ENCODE measurements around the gene PSMD2. TPM values are rescaled to one million over a fixed set of nuclear protein-coding genes. Genes with fewer than 3 reads are reported as not detected.
"Not testable (repeated sequence)": the region's sequence is repeated elsewhere in the genome, so short reads cannot be mapped to it uniquely, and the experiment has no call there.

PSMD2 gene
- total RNA-seq, 1 experiment from 2014 or later = 302 TPM

GRCh38 chr3:184262764-184263179, 36.3 kb upstream of the PSMD2 start:
- DNase-seq = no peak

GRCh38 chr3:184267249-184267648, 31.8 kb upstream of the PSMD2 start:
- H3K27me3 ChIP-seq; DNase-seq; H3K9me3 ChIP-seq (replicated peaks); H3K4me1 ChIP-seq; H3K27ac ChIP-seq; H3K36me3 ChIP-seq; H3K4me3 ChIP-seq: not testable (repeated sequence)

More at GRCh38 chr3:184262764-184263179, 36.3 kb upstream of the PSMD2 start:
- H3K9me3 ChIP-seq (replicated peaks) = no peaks in the 10 kb centered on the region
- no peak overlapping the region for H3K27ac ChIP-seq
- H3K27me3 ChIP-seq = no peaks in the 10 kb centered on the region
- peaks cover 3% of the 10 kb centered on the region; the same call in 1 of the 2 replicates for H3K4me1 ChIP-seq
- H3K36me3 ChIP-seq = no peaks in the 10 kb centered on the region
- peak overlapping the region; percentile 72 for H3K4me3 ChIP-seq

- Histone ChIP-seq H3K4me3 (no peak overlapping the region), H3K9me3 (replicated peaks) (no peaks in the 10 kb centered on the region), H3K4me1 (no peaks in the 10 kb centered on the region), H3K27me3 (peaks cover 19% of the 10 kb centered on the region), H3K27ac (no peak overlapping the region), H3K36me3 (no peaks in the 10 kb centered on the region)
- no peak for DNase-seq
These were observed 26.8 kb upstream of the PSMD2 start for GRCh38 chr3:184272269-184272668.

GRCh38 chr3:184275381-184275701, 23.7 kb upstream of the PSMD2 start:
- Histone ChIP-seq H3K4me1 (no peaks in the 10 kb centered on the region), H3K27ac (no peak overlapping the region), H3K9me3 (replicated peaks) (no peaks in the 10 kb centered on the region), H3K27me3 (peaks cover 20% of the 10 kb centered on the region), H3K36me3 (no peaks in the 10 kb centered on the region), H3K4me3 (no peak overlapping the region)
- no peak for DNase-seq

- Histone ChIP-seq H3K4me3 (no peak within 1 kb of the TSS), H3K27me3 (peaks cover 20% of the 10 kb centered on the region), H3K36me3 (no peaks in the 10 kb centered on the region), H3K9me3 (replicated peaks) (no peaks in the 10 kb centered on the region), H3K27ac (no peak within 1 kb of the TSS), H3K4me1 (no peaks in the 10 kb centered on the region)
- no peak for DNase-seq
These were observed 22.8 kb upstream of the PSMD2 start, which contains the start of gene ECE2 for GRCh38 chr3:184275961-184276910. Gene ECE2 (plus strand): TSS chr3:184276022. CDS start chr3:184276154, 132 bp downstream.

GRCh38 chr3:184277366-184277765, 21.7 kb upstream of the PSMD2 start:
- H3K27ac ChIP-seq = no peak overlapping the region

GRCh38 chr3:184282941-184283340, 16.1 kb upstream of the PSMD2 start:
- H3K4me1 ChIP-seq = no peaks in the 10 kb centered on the region
- H3K9me3 ChIP-seq (replicated peaks) = no peaks in the 10 kb centered on the region
- no peaks in the 10 kb centered on the region for H3K36me3 ChIP-seq
- H3K4me3 ChIP-seq = no peak overlapping the region
- H3K27me3 ChIP-seq = no peaks in the 10 kb centered on the region
- no peak for DNase-seq
- no peak overlapping the region for H3K27ac ChIP-seq

More at GRCh38 chr3:184277366-184277765, 21.7 kb upstream of the PSMD2 start:
- peaks cover 20% of the 10 kb centered on the region for H3K27me3 ChIP-seq
- no peak overlapping the region for H3K4me3 ChIP-seq
- H3K9me3 ChIP-seq (replicated peaks) = no peaks in the 10 kb centered on the region
- no peaks in the 10 kb centered on the region for H3K36me3 ChIP-seq
- no peaks in the 10 kb centered on the region for H3K4me1 ChIP-seq
- no peak for DNase-seq

- H3K9me3 ChIP-seq (replicated peaks) = no peaks in the 10 kb centered on the region
- H3K36me3 ChIP-seq = no peaks in the 10 kb centered on the region
- H3K4me3 ChIP-seq = no peak overlapping the region
- H3K27me3 ChIP-seq = no peaks in the 10 kb centered on the region
- DNase-seq = no peak
- H3K27ac ChIP-seq = no peak overlapping the region
- no peaks in the 10 kb centered on the region for H3K4me1 ChIP-seq
These were observed 15.4 kb upstream of the PSMD2 start for GRCh38 chr3:184283681-184284080.

GRCh38 chr3:184284696-184285095, 14.3 kb upstream of the PSMD2 start:
- no peak overlapping the region for H3K27ac ChIP-seq
- H3K27me3 ChIP-seq = no peaks in the 10 kb centered on the region
- DNase-seq = peak; percentile 64 to 69
- H3K4me1 ChIP-seq = no peaks in the 10 kb centered on the region
- H3K4me3 ChIP-seq = no peak overlapping the region
- H3K36me3 ChIP-seq = no peaks in the 10 kb centered on the region
- H3K9me3 ChIP-seq (replicated peaks) = no peaks in the 10 kb centered on the region

GRCh38 chr3:184289426-184289938, 9.6 kb upstream of the PSMD2 start:
- DNase-seq = peak; percentile 79 to 88
- Histone ChIP-seq H3K9me3 (replicated peaks) (no peaks in the 10 kb centered on the region), H3K36me3 (no peaks in the 10 kb centered on the region), H3K4me1 (no peaks in the 10 kb centered on the region), H3K27ac (no peak overlapping the region), H3K4me3 (no peak overlapping the region), H3K27me3 (no peaks in the 10 kb centered on the region; the same call in 1 of the 2 replicates)

GRCh38 chr3:184290331-184290730, 8.7 kb upstream of the PSMD2 start:
- DNase-seq = no peak
- Histone ChIP-seq H3K36me3 (no peaks in the 10 kb centered on the region), H3K27ac (no peak overlapping the region), H3K27me3 (no peaks in the 10 kb centered on the region; the same call in 1 of the 2 replicates), H3K4me1 (no peaks in the 10 kb centered on the region), H3K4me3 (no peak overlapping the region), H3K9me3 (replicated peaks) (no peaks in the 10 kb centered on the region)

GRCh38 chr3:184291044-184291737, 7.8 kb upstream of the PSMD2 start:
- DNase-seq = no peak
- H3K4me1 ChIP-seq = no peaks in the 10 kb centered on the region
- H3K27me3 ChIP-seq = no peaks in the 10 kb centered on the region; the same call in 1 of the 2 replicates
- no peaks in the 10 kb centered on the region for H3K9me3 ChIP-seq (replicated peaks)
- H3K36me3 ChIP-seq = no peaks in the 10 kb centered on the region
- H3K27ac ChIP-seq = no peak overlapping the region
- no peak overlapping the region for H3K4me3 ChIP-seq

- Histone ChIP-seq H3K27me3 (no peaks in the 10 kb centered on the region; the same call in 1 of the 2 replicates), H3K9me3 (replicated peaks) (no peaks in the 10 kb centered on the region), H3K27ac (no peak overlapping the region), H3K4me1 (no peaks in the 10 kb centered on the region), H3K4me3 (no peak overlapping the region), H3K36me3 (no peaks in the 10 kb centered on the region)
- no peak for DNase-seq
These were observed 7.1 kb upstream of the PSMD2 start for GRCh38 chr3:184291738-184292445.

- Histone ChIP-seq H3K27ac (no peak overlapping the region), H3K36me3 (peaks cover 6% of the 10 kb centered on the region; the same call in 1 of the 2 replicates), H3K9me3 (replicated peaks) (no peaks in the 10 kb centered on the region), H3K4me3 (no peak overlapping the region), H3K27me3 (no peaks in the 10 kb centered on the region; the same call in 1 of the 2 replicates), H3K4me1 (no peaks in the 10 kb centered on the region)
- DNase-seq = no peak
These were observed 3.3 kb upstream of the PSMD2 start for GRCh38 chr3:184295771-184296170.

All from SJCRH30 (cell line).